K562 (cell line): ENCODE results near the gene MANEAL. TPM values are rescaled to one million over a fixed set of nuclear protein-coding genes. Genes with fewer than 3 reads are reported as not detected.

Experiments
- ARID3B ChIP-seq: fragments of 250-450 bp; sonication (Bioruptor Pico); IDR thresholded peaks from 2 replicates; pipeline ENCODE4 v1.4.0; 2020; ENCODE audit warnings: borderline replicate concordance
- ATF3 ChIP-seq, 2 experiments: fragments of 450-650 bp in 1 of 2; sonication (generic) in 1 of 2; formaldehyde crosslinking in 1 of 2; IDR thresholded peaks in 1 of 2; conservative IDR thresholded peaks in 1 of 2; 2 replicates each; pipeline versions ENCODE4 v1.6.1 to v1.8.1; 2016 to 2023; ENCODE audit warnings: mild to moderate bottlenecking in 2 of 2, moderate library complexity in 2 of 2, inconsistent platforms in 1 of 2, missing genetic modification reagents in 1 of 2
- CGGBP1 ChIP-seq: fragments of 250-450 bp; sonication (Bioruptor Pico); IDR thresholded peaks from 2 replicates; pipeline ENCODE4 v1.9.0; 2021; ENCODE audit warnings: mild to moderate bottlenecking
- HDAC6 ChIP-seq: IDR thresholded peaks from 2 replicates; pipeline ENCODE4 v1.6.1; 2012; ENCODE audit warnings: low read depth, mild to moderate bottlenecking, control low read depth, inconsistent platforms, low read length, moderate library complexity
- MAZ ChIP-seq, 2 experiments: fragments of 450-650 bp in 1 of 2; sonication (generic) in 1 of 2; formaldehyde crosslinking; IDR thresholded peaks in 1 of 2; conservative IDR thresholded peaks in 1 of 2; 2 replicates each; pipeline versions ENCODE4 v1.4.0 to v1.5.0; 2020; ENCODE audit warnings: mild to moderate bottlenecking in 1 of 2, missing genetic modification reagents in 1 of 2
- MCM2 ChIP-seq: fragments of 450-650 bp; IDR thresholded peaks from 2 replicates; pipeline ENCODE4 v1.6.1; 2017; ENCODE audit warnings: low read depth, mild to moderate bottlenecking
- NCOA1 ChIP-seq: fragments of 450-650 bp; IDR thresholded peaks from 2 replicates; pipeline ENCODE4 v1.6.1; 2016; ENCODE audit warnings: low read depth
- NFE2 ChIP-seq: IDR thresholded peaks from 2 replicates; pipeline ENCODE4 v1.6.1; 2014; ENCODE audit warnings: antibody characterized with exemption, low read depth
- PHTF2 ChIP-seq: fragments of 250-450 bp; sonication (Bioruptor Pico); IDR thresholded peaks from 2 replicates; pipeline ENCODE4 v1.5.0; 2021; ENCODE audit warnings: mild to moderate bottlenecking
- RBBP5 ChIP-seq: fragments of 200-600 bp; sonication (generic); IDR thresholded peaks from 2 replicates; pipeline ENCODE4 v1.6.1; 2012; ENCODE audit warnings: borderline replicate concordance, mild to moderate bottlenecking, low read length, control low read depth, inconsistent platforms; ENCODE audit not compliant: insufficient read depth, poor library complexity, severe bottlenecking
- SMARCA5 ChIP-seq: fragments of 450-650 bp; IDR thresholded peaks from 2 replicates; pipeline ENCODE4 v1.6.1; 2016
- TBP ChIP-seq: optimal IDR thresholded peaks from 2 replicates; pipeline ENCODE3; 2011; ENCODE audit warnings: low read depth, low read length, improper control_type of control experiment
- TCF7L2 ChIP-seq: fragments of 150-350 bp; IDR thresholded peaks from 2 replicates; pipeline ENCODE4 v1.6.1; 2016; ENCODE audit warnings: low read depth, mild to moderate bottlenecking, low read length, moderate library complexity
- ZBTB8A ChIP-seq: fragments of 450-650 bp; IDR thresholded peaks from 2 replicates; pipeline ENCODE4 v1.6.1; 2018; ENCODE audit warnings: mild to moderate bottlenecking, moderate library complexity; ENCODE audit not compliant: partially characterized antibody
- ZEB2 ChIP-seq: fragments of 450-650 bp; IDR thresholded peaks from 2 replicates; pipeline ENCODE4 v1.6.1; 2016
- ZNF174 ChIP-seq: fragments of 250-450 bp; sonication (Bioruptor Pico); IDR thresholded peaks from 2 replicates; pipeline ENCODE4 v1.4.0; 2020; ENCODE audit warnings: mild to moderate bottlenecking
- ZNF395 ChIP-seq: fragments of 200-800 bp; sonication (Bioruptor generic); IDR thresholded peaks from 2 replicates; pipeline ENCODE4 v1.6.1; 2017; ENCODE audit warnings: missing genetic modification characterization, missing compliant biosample characterization
- ZNF592 ChIP-seq: fragments of 450-650 bp; IDR thresholded peaks from 2 replicates; pipeline ENCODE4 v1.6.1; 2017; ENCODE audit warnings: antibody characterized with exemption, mild to moderate bottlenecking
- polyA plus RNA-seq, 8 experiments: library from polyadenylated mRNA; depleted of rRNA in 4 of 8; stranded (reverse) in 5 of 8; unstranded in 3 of 8; fragments of >200 nt; fragmentation: Nextera tagmentation in 2 of 8; fragmentation: Illumina TruSeq in 1 of 8; extraction: Ambion mirVana in 2 of 8; extraction: Trizol in 1 of 8; gene quantifications; 2 replicates each; pipeline versions ENCODE4 v1.2.1 to v1.2.3, GENCODE V29; 2011 to 2014; ENCODE audit warnings: inconsistent platforms in 1 of 8, missing spikeins in 1 of 8
- total RNA-seq, 7 experiments: library from RNA; depleted of rRNA in 6 of 7; stranded (reverse); fragments of >200 nt in 6 of 7; fragmentation: Illumina TruSeq in 2 of 7; extraction: Trizol in 2 of 7; gene quantifications; 2 replicates each; pipeline versions ENCODE4 v1.2.1 to v1.2.3, GENCODE V29; 2011 to 2021; ENCODE audit warnings: low replicate concordance in 1 of 7

The MANEAL gene
- total and polyA plus RNA-seq, 9 of the 15 experiments (the other 6 are each of a cell fraction or from before 2014, with no cell fraction given): 0.37 to 3.2 (median 1.2) TPM

- no peak for TF ChIP-seq ZNF592
- no peak for TF ChIP-seq RBBP5
- no peak for TF ChIP-seq SMARCA5
- no peak for TF ChIP-seq ATF3 (IDR thresholded peaks at IDR 0.05)
- TF ChIP-seq ATF3 (CRISPR knock-in tag; conservative IDR thresholded peaks at IDR 0.05): peak; percentile 51; the same call in 1 of the 2 replicates
- no peak for TF ChIP-seq ARID3B (CRISPR knock-in tag)
- peak; percentile 86 for TF ChIP-seq NFE2
- no peak for TF ChIP-seq HDAC6
- TF ChIP-seq MCM2: no peak
- TF ChIP-seq TBP: no peak
- no peak for TF ChIP-seq CGGBP1 (CRISPR knock-in tag)
- no peak for TF ChIP-seq ZNF174
- no peak for TF ChIP-seq PHTF2 (CRISPR knock-in tag)
- TF ChIP-seq NCOA1: no peak
- 0 out of 4 replicates have a peak, but pooled peaks of 1 of the 2 experiments have one; percentile 21 for TF ChIP-seq MAZ (CRISPR knock-in tag; conservative IDR thresholded peaks at IDR 0.05 in 1 of 2, IDR thresholded peaks at IDR 0.05 in 1 of 2)
- TF ChIP-seq ZNF395 (CRISPR knock-in tag): no peak
- no peak for TF ChIP-seq ZEB2
- no peak for TF ChIP-seq ZBTB8A
- no peak for TF ChIP-seq TCF7L2
These were observed 17.5 kb downstream of the MANEAL start (continued) for GRCh38 chr1:37811027-37811655.
